Posterior cingulate gyrus (tissue), 11 donors: ENCODE data around the gene PTPRO.
A peak's percentile ranks its signal among the peaks of the same experiment; 100 is the strongest.

Experiments
- DNase-seq, 10 donors: peaks; one replicate each; pipeline versions ENCODE4 v3.0.0 to v3.0.0-alpha.2; 2020 to 2021; ENCODE audit warnings: mixed read lengths in 3 of 10
- intact Hi-C: fragments of 100-400 bp; cut with DNase I; formaldehyde crosslinking; loops from one replicate; pipeline ENCODE4 v1.15.1; 2023

Gene PTPRO

GRCh38 chr12:15439459-15439858 lies 117.2 kb downstream of the PTPRO start:
- intact Hi-C loops, result no loop called here
- peak in 1 of 10 donors; percentile 75 for DNase-seq

GRCh38 chr12:15443050-15443449 lies 120.7 kb downstream of the PTPRO start:
- no peak for DNase-seq

GRCh38 chr12:15443611-15444010 lies 121.3 kb downstream of the PTPRO start:
- intact Hi-C loops, result no loop called here

More at GRCh38 chr12:15443050-15443449, 120.7 kb downstream of the PTPRO start:
- intact Hi-C loops, result no loop called here

GRCh38 chr12:15444523-15444922 lies 122.2 kb downstream of the PTPRO start:
- intact Hi-C loops, result no loop called here
- no peak for DNase-seq

More at GRCh38 chr12:15443611-15444010, 121.3 kb downstream of the PTPRO start:
- no peak for DNase-seq

GRCh38 chr12:15446807-15447206 lies 124.5 kb downstream of the PTPRO start:
- intact Hi-C loops, result no loop called here
- DNase-seq, result peak in 1 of 10 donors; percentile 20

- intact Hi-C loops, result no loop called here
- no peak for DNase-seq
Measured at GRCh38 chr12:15453613-15454012, 131.3 kb downstream of the PTPRO start.

- intact Hi-C loops, result no loop called here
- DNase-seq, result no peak
Measured at GRCh38 chr12:15458008-15458407, 135.7 kb downstream of the PTPRO start.

- DNase-seq, result no peak
- intact Hi-C loops, result no loop called here
Measured at GRCh38 chr12:15468911-15469310, 146.6 kb downstream of the PTPRO start.

GRCh38 chr12:15469356-15469755 lies 147.0 kb downstream of the PTPRO start:
- no peak for DNase-seq
- intact Hi-C loops, result no loop called here

- intact Hi-C loops, result no loop called here
- no peak for DNase-seq
Measured at GRCh38 chr12:15472036-15472435, 149.7 kb downstream of the PTPRO start.

- intact Hi-C loops, result no loop called here
- peak in 6 of 10 donors; percentile 20 to 88 (median 42) for DNase-seq
Measured at GRCh38 chr12:15474766-15475165, 152.5 kb downstream of the PTPRO start.

GRCh38 chr12:15477761-15478160 lies 155.5 kb downstream of the PTPRO start:
- peak in 1 of 10 donors; percentile 9 for DNase-seq
- intact Hi-C loops, result no loop called here

GRCh38 chr12:15481846-15482245 lies 159.5 kb downstream of the PTPRO start:
- intact Hi-C loops, result no loop called here
- no peak for DNase-seq

- no peak for DNase-seq
- intact Hi-C loops, result no loop called here
Measured at GRCh38 chr12:15485466-15485865, 163.2 kb downstream of the PTPRO start.

GRCh38 chr12:15486859-15487258 lies 164.6 kb downstream of the PTPRO start:
- DNase-seq, result no peak
- intact Hi-C loops, result no loop called here

- no peak for DNase-seq
- intact Hi-C loops, result no loop called here
Measured at GRCh38 chr12:15488481-15488880, 166.2 kb downstream of the PTPRO start.

GRCh38 chr12:15494329-15495046 lies 172.2 kb downstream of the PTPRO start:
- intact Hi-C loops, result no loop called here
- DNase-seq, result no peak

- no peak for DNase-seq
- intact Hi-C loops, result no loop called here
Measured at GRCh38 chr12:15495746-15496145, 173.4 kb downstream of the PTPRO start.

GRCh38 chr12:15496738-15497137 lies 174.4 kb downstream of the PTPRO start:
- DNase-seq, result no peak
- intact Hi-C loops, result no loop called here

GRCh38 chr12:15497671-15498292 lies 175.5 kb downstream of the PTPRO start:
- intact Hi-C loops, result no loop called here
- DNase-seq, result no peak

- no peak for DNase-seq
- intact Hi-C loops, result no loop called here
Measured at GRCh38 chr12:15502211-15502610, 179.9 kb downstream of the PTPRO start.

- no peak for DNase-seq
- intact Hi-C loops, result no loop called here
Measured at GRCh38 chr12:15505616-15506015, 183.3 kb downstream of the PTPRO start.
